Retinal pigment epithelial cell (primary cell): ENCODE results near the gene SEC23A.
"Not testable (repeated sequence)": the region's sequence is repeated elsewhere in the genome, so short reads cannot be mapped to it uniquely, and the experiment has no call there.

Source experiments
- DNase-seq: peaks from one replicate; pipeline ENCODE4 v3.0.0-alpha.2; 2010; ENCODE audit warnings: low read depth
- H3K4me3 ChIP-seq: 2 replicates; pipeline ENCODE4 v1.5.1; 2011; ENCODE audit warnings: mild to moderate bottlenecking, low read length, control low read depth, moderate library complexity
- TF ChIP-seq, protein P1 (sequence below): conservative IDR thresholded peaks from 2 replicates; pipeline ENCODE4 v1.5.1; 2011; ENCODE audit warnings: low read depth, low read length, control low read depth, inconsistent platforms

Gene SEC23A

DNA sequence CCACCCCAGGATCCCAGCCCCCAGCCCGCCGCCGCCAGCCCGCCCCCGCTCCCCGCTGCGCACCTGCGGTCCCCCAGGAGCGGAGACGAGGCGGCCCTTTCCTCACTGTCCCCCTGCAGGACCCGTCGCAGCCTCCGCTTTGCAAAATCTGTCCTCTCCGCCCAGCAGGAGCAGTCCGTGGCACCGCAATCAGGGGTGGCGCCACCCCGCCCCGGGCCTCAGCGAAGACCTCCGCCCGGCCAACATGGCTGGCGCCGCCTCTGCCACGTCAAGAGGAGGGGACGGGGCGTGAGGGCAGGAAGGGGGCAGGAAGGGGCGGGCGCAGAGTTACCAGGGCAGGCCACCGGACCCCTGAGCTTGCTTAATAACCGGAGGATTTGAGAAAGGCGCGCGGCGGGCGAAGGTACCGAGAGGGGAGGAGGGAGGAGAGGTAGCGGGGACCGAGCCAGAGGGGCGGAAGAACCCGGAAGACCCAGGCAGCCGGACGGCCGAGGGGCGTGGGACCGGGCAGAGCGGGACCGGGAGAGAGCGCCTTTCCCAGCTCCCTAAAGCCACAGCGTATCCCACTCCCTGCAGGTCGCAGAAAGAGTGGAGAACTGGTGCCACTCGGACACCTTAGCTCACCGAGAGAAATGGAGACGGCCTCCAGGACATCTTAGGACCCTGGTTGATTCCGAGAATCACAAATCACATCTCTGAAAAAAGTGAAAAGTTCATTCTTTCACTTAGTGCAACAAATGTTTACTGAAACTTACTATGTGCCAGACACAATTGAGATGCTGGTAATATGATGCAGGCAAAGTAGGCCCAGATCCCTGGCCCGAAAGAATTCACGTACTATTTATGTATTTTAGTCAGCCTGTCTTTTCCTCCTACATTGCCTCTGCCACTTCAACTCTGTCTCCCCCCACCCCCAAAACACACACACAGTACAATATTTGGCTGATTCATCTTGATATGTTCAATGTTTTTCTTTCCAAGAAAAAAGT lies at the start of gene SEC23A:
Gene SEC23A, minus strand, starts transcription at position 267 of the 989 bp plus-strand sequence. CDS start 7,117 bp downstream, outside the sequence.
- TF ChIP-seq, protein P1, sequence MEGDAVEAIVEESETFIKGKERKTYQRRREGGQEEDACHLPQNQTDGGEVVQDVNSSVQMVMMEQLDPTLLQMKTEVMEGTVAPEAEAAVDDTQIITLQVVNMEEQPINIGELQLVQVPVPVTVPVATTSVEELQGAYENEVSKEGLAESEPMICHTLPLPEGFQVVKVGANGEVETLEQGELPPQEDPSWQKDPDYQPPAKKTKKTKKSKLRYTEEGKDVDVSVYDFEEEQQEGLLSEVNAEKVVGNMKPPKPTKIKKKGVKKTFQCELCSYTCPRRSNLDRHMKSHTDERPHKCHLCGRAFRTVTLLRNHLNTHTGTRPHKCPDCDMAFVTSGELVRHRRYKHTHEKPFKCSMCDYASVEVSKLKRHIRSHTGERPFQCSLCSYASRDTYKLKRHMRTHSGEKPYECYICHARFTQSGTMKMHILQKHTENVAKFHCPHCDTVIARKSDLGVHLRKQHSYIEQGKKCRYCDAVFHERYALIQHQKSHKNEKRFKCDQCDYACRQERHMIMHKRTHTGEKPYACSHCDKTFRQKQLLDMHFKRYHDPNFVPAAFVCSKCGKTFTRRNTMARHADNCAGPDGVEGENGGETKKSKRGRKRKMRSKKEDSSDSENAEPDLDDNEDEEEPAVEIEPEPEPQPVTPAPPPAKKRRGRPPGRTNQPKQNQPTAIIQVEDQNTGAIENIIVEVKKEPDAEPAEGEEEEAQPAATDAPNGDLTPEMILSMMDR, result no peak
- peak; percentile 70 for DNase-seq
- H3K4me3 ChIP-seq, result peak within 1 kb of the TSS; percentile 87

DNA sequence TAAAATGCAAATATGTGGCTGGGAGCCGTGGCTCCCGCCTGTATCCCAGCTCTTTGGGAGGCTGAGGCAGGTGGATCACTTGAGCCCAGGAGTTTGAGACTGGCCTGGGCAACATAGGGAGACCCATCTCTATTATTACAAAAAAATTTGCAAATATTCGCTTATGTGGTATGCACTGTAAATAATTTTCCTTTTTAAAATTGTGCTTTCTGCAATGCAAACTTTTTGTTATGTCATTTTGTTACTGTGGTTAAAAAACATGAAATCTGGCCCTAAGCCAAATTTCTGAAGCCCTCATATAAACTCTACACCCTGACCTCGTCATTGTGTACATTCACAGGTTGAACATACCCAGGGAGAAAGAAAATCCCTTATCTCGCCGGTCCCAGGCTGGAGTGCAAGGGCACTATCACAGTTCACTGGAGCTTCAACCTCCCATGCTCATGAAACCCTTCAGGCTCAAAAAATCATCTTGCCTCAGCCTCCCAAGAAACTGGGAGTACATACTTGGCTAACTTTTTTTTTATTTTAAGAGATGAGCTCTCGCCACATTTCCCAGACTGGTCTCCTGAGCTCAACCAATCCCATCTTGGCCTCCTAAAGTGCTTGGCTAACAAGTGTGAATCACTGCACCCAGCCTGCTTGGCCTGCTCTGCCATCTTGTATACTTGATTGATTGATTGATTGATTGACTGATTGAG lies 42.4 kb upstream of the SEC23A start:
- DNase-seq, result no peak
- H3K4me3 ChIP-seq, result no peak overlapping the region
- TF ChIP-seq, protein P1, result no peak

DNA sequence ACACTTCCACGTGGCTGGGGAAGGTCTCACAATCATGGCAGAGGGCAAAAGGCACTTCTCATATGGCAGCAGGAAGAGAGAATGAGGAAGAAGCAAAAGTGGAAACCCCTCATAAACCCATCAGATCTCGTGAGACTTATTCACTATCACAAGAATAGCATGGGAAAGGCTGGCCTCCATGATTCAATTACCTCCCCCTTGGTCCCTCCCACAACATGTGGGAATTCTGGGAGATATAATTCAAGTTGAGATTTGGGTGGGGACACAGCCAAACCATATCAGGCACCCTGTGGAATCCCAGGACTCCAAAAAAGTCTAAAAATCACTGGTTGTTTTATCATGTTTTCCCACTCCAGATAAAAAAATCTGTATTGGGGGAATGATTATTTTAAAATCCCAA lies 40.2 kb upstream of the SEC23A start:
- not testable (repeated sequence) for DNase-seq, H3K4me3 ChIP-seq

DNA sequence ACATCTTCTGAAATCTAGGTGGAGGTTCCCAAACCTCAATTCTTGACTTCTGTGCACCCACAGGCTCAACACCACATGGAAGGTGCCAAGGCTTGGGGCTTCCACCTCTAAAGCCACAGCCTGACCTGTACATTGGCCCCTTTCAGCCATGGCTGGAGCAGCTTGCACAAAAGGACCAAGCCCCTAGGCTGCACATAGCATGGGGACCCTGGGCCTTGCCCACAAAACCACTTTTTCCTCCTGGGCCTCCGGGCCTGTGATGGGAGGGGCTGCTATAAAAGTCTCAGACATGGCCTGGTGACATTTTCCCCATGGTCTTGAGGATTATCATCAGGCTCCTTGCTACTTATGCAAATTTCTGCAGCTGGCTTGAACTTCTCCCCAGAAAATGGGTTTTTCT lies 38.6 kb upstream of the SEC23A start:
- not testable (repeated sequence) for H3K4me3 ChIP-seq, DNase-seq

DNA sequence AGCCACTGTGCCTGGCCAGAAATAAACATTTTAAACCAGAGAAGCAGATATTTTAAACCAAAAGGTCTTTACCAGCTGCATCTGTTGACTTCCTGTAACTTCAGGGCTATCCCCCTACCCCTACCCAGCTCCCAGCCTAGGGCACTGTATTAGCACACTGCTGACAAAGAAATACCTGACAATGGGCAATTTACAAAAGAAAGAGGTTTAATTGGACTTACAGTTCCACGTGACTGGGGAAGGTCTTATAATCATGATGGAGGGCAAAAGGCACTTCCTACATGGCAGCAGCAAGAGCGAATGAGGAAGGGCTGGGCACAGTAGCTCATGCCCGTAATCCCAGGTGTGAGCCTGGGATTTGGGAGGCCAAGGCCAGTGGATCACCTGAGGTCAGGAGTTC lies 37.1 kb upstream of the SEC23A start:
- no peak overlapping the region for H3K4me3 ChIP-seq
- DNase-seq, result no peak
- TF ChIP-seq, protein P1, result no peak

DNA sequence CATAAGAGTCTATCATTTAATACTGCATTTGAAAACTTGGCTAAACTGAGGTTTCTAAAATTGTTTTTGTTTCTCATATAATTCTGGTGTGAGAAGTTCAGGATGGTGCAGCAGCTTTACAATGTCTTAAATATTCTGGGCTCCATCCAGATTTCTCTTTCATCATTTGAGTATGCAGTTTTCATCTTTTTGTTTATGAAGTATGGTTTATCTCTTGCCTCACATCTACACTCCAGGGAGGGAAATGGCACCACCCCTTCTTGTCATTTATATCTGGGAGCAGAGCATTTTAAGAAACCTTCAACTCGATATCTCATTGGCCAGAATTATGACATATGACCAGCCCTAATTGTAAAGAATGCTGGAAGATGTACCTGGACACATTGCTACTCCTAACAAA lies 35.4 kb upstream of the SEC23A start:
- TF ChIP-seq, protein P1, result no peak
- no peak overlapping the region for H3K4me3 ChIP-seq
- DNase-seq, result no peak

DNA sequence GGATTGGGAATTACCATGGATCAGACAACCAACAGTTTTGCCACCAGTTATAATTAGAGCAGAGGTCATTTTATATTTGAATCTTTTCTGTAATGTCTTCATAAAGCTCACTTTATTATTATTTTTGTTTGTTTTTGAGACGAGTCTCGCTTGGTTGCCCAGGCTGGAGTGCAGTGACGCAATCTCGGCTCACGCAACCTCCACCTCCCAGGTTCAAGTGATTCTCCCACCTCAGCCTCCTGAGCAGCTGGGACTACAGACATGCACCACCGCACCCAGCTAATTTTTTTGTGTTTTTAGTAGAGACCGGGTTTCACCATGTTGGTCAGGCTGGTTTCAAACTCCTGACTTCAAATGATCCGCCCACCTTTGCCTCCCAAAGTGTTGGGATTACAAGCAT lies 34.8 kb upstream of the SEC23A start:
- not testable (repeated sequence) for H3K4me3 ChIP-seq

DNA sequence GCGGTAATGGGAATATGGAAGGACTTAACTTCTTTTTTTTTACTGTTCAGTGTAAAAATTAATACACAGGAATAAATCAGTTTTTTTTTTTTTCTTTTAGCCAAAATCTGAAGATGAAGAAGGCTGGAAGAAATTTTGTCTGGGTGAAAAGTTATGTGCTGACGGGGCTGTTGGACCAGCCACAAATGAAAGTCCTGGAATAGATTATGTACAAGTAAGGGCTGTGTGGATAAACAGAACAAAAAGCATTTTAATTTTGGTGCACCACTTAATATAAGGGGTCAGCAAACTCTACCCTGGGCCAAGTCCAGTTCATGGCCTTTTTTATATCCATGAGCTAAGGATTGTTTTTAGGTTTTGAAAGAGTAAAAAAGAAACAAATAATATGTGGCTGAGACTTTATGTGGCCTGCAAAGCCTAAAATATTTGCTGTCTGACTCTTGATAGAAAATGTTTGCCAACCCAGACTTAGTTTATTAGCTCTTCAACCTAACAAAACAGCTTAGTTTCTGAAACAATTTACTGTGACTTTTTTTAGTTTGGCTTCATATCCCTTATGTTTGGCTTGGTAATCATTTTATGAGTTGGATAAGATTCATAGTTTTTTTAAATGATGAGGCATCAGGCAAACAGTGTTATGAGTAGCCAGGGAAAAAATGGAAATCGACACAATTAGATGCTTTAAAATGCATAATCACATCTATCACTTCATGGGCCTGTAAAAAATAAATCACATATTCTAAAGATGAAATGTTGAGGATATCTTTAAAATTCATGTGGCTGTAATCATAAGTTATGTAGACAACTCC lies 19.5 kb upstream of the SEC23A start:
- TF ChIP-seq, protein P1, result no peak
- no peak overlapping the region for H3K4me3 ChIP-seq
- no peak for DNase-seq

More for the DNA sequence above, 34.8 kb upstream of the SEC23A start:
- DNase-seq, result not testable (repeated sequence)
